IMR-90 (cell line): Measurements from ENCODE around the gene RHOBTB3.
A peak's percentile ranks its signal among the peaks of the same experiment; 100 is the strongest.

Source experiments
- BHLHE40 ChIP-seq: fragments of 150-350 bp; IDR thresholded peaks from 2 replicates; pipeline ENCODE4 v1.6.1; 2016; ENCODE audit warnings: mild to moderate bottlenecking, low read depth, low read length
- CEBPB ChIP-seq: IDR thresholded peaks from 2 replicates; pipeline ENCODE4 v1.6.1; 2012; ENCODE audit warnings: low read depth, low read length, improper control_type of control experiment
- CTCF ChIP-seq: conservative IDR thresholded peaks from 2 replicates; pipeline ENCODE4 v1.5.1; 2012; ENCODE audit warnings: mild to moderate bottlenecking, low read depth, low read length, improper control_type of control experiment
- ELK1 ChIP-seq: fragments of 150-350 bp; IDR thresholded peaks from 2 replicates; pipeline ENCODE4 v1.6.1; 2016; ENCODE audit warnings: low read depth, mild to moderate bottlenecking, low read length, moderate library complexity, borderline replicate concordance
- MAZ ChIP-seq: IDR thresholded peaks from 2 replicates; pipeline ENCODE4 v1.6.1; 2012; ENCODE audit warnings: low read depth, mild to moderate bottlenecking, low read length, improper control_type of control experiment, moderate library complexity, borderline replicate concordance
- MXI1 ChIP-seq: IDR thresholded peaks from 2 replicates; pipeline ENCODE4 v1.6.1; 2012; ENCODE audit warnings: low read depth, mild to moderate bottlenecking, low read length, moderate library complexity, borderline replicate concordance
- POLR2A ChIP-seq: IDR thresholded peaks from 2 replicates; pipeline ENCODE4 v1.6.1; 2012; ENCODE audit warnings: mild to moderate bottlenecking, low read depth, low read length
- RAD21 ChIP-seq: IDR thresholded peaks from 2 replicates; pipeline ENCODE4 v1.6.1; 2012; ENCODE audit warnings: low read length, improper control_type of control experiment
- RFX5 ChIP-seq: IDR thresholded peaks from 2 replicates; pipeline ENCODE4 v1.8.0; 2012; ENCODE audit warnings: low read depth, mild to moderate bottlenecking, low read length, moderate library complexity

GRCh38 chr5:95823738-95824609 lies 92.8 kb downstream of the RHOBTB3 start:
- TF ChIP-seq CTCF (no peak), POLR2A (peak; percentile 67; the same call in 1 of the 2 replicates), CEBPB (peak; percentile 66), RAD21 (no peak), ELK1 (no peak), MXI1 (no peak), RFX5 (no peak), BHLHE40 (0 out of 2 replicates have a peak, but pooled peaks have one; percentile 6), MAZ (peak; percentile 67; the same call in 1 of the 2 replicates)
